Sigmoid colon (tissue), 7 donors: Measurements from ENCODE around the gene NGFR. TPM values are rescaled to one million over a fixed set of nuclear protein-coding genes. Genes with fewer than 3 reads are reported as not detected.

ENCODE experiments used
- DNase-seq: peaks from one replicate; pipeline ENCODE4 v3.0.0-alpha.2; 2019
- H3K27ac ChIP-seq, 4 donors: fragments of 200-600 bp; sonication (generic); one replicate each; pipeline ENCODE4 v1.5.1; 2016 to 2019; ENCODE audit warnings: mild to moderate bottlenecking in 1 of 4
- H3K27me3 ChIP-seq, 3 donors: fragments of 200-600 bp; sonication (generic); one replicate each; pipeline ENCODE4 v1.5.1; 2019; ENCODE audit warnings: mild to moderate bottlenecking in 1 of 3
- H3K36me3 ChIP-seq, 4 donors: fragments of 200-600 bp; sonication (generic); one replicate each; pipeline ENCODE4 v1.5.1; 2016 to 2019
- H3K4me1 ChIP-seq, 4 donors: fragments of 200-600 bp; sonication (generic); one replicate each; pipeline ENCODE4 v1.5.1; 2017 to 2019
- H3K4me3 ChIP-seq, 4 donors: fragments of 200-600 bp; sonication (generic); one replicate each; pipeline ENCODE4 v1.5.1; 2017 to 2019; ENCODE audit warnings: mild to moderate bottlenecking in 2 of 4, moderate library complexity in 1 of 4
- H3K9me3 ChIP-seq, 4 donors: fragments of 200-600 bp in 3 of 4; sonication (generic) in 3 of 4; one replicate each; pipeline versions ENCODE4 v1.5.1 to v1.6.1; 2013 to 2019
- EP300 ChIP-seq, 4 donors: sonication (generic); formaldehyde crosslinking; IDR thresholded peaks; one replicate each; pipeline ENCODE4 v1.6.1; 2017; ENCODE audit warnings: antibody characterized with exemption in 4 of 4
- POLR2A ChIP-seq, 2 donors: fragments of 450-650 bp; IDR thresholded peaks; one replicate each; pipeline ENCODE4 v1.6.1; 2016; ENCODE audit warnings: antibody characterized with exemption in 2 of 2, mild to moderate bottlenecking in 2 of 2, moderate library complexity in 2 of 2
- POLR2AphosphoS5 ChIP-seq, 4 donors: sonication (generic); formaldehyde crosslinking; IDR thresholded peaks; one replicate each; pipeline ENCODE4 v1.6.1; 2017; ENCODE audit warnings: antibody characterized with exemption in 4 of 4
- WGBS, 2 donors: extraction: QIAGEN DNeasy Blood & Tissue Kit; methylation state at CpG; one replicate each; pipeline ENCODE4 v1.1.7; 2013; 5-methylcytosine and 5-hydroxymethylcytosine counted together
- intact Hi-C: fragments of 100-400 bp; cut with DNase I; formaldehyde crosslinking; loops from one replicate; pipeline ENCODE4 v1.15.1; 2023
- polyA plus RNA-seq, 3 donors: library from polyadenylated mRNA; stranded (reverse); fragments of 200-250 nt; gene quantifications; one replicate each; pipeline ENCODE4 v1.2.3, GENCODE V29; 2013
- total RNA-seq, 4 donors: library from RNA; depleted of rRNA; stranded (reverse); fragments of >200 nt; gene quantifications; one replicate each; pipeline ENCODE4 v1.1.0, GENCODE V29; 2016
- TF ChIP-seq, protein P1 (sequence below), 4 experiments: fragments of 450-650 bp in 3 of 4; fragments of 200-600 bp in 1 of 4; IDR thresholded peaks; one replicate each; pipeline ENCODE4 v1.5.1; 2016 to 2019; ENCODE audit warnings: antibody characterized with exemption in 4 of 4, mild to moderate bottlenecking in 3 of 4, moderate library complexity in 2 of 4
- donor health status: healthy with polysubstance abuse.
- donor health status: Bipolar disorder and iron deficiency.
- donor health status: healthy.

Gene NGFR
- total and polyA plus RNA-seq, 7 donors = 0.46 to 15.2 (median 6.9) TPM

DNA sequence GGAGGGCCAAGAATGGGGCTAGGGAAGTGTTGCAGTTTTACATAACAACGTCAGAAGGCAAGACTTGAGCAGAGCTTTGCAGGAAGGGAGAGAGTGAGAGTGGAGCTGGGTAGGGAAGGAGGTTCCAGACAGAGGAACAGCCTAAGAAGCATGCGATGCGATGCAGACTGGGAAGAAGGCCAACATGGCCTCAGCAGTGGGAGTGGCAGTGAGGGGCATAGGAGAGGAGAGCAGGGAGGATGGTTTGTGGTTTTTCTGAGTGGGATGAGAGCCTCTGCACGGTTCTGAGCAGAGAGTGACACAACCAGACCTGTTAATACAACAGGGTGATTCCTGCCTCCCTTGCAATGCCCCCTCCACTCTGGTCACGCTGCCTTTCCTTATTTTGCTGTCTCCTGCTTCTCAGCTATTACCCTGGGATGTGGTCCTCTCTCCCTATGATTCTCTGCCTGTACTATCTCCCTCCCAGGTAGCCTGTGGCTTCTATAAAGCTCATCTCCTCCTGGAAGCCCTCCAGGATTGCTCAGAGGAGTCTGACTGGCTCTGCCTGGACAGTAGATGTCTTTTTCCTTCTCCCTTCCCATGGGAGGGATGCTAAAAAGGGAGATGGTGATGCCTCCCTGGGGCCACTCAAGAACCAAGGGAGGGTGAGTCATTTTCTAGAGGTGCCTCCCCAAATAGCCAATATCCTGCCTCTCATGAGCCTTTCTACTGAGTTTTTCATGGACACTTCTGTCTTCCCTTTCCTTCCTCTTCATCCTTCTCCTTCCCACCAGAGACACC lies 38.7 kb upstream of the NGFR start:
- Histone ChIP-seq H3K27me3 (peaks cover 0 to 32% (median 0%) of the 10 kb centered on the region in 3 donors), H3K4me3 (no peak overlapping the region), H3K9me3 (no peaks in the 10 kb centered on the region), H3K36me3 (no peaks in the 10 kb centered on the region), H3K4me1 (no peaks in the 10 kb centered on the region), H3K27ac (no peak overlapping the region)
- no peak for DNase-seq
- TF ChIP-seq, protein P1, sequence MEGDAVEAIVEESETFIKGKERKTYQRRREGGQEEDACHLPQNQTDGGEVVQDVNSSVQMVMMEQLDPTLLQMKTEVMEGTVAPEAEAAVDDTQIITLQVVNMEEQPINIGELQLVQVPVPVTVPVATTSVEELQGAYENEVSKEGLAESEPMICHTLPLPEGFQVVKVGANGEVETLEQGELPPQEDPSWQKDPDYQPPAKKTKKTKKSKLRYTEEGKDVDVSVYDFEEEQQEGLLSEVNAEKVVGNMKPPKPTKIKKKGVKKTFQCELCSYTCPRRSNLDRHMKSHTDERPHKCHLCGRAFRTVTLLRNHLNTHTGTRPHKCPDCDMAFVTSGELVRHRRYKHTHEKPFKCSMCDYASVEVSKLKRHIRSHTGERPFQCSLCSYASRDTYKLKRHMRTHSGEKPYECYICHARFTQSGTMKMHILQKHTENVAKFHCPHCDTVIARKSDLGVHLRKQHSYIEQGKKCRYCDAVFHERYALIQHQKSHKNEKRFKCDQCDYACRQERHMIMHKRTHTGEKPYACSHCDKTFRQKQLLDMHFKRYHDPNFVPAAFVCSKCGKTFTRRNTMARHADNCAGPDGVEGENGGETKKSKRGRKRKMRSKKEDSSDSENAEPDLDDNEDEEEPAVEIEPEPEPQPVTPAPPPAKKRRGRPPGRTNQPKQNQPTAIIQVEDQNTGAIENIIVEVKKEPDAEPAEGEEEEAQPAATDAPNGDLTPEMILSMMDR (IDR thresholded peaks at IDR 0.05) = no peak
- TF ChIP-seq POLR2A (IDR thresholded peaks at IDR 0.05) (no peak), POLR2AphosphoS5 (IDR thresholded peaks at IDR 0.05) (no peak), EP300 (IDR thresholded peaks at IDR 0.05) (no peak)
- WGBS, 2 donors = 25 to 30% methylated on average over 5 of the region's 5 CpGs
- intact Hi-C loops = no loop called here

DNA sequence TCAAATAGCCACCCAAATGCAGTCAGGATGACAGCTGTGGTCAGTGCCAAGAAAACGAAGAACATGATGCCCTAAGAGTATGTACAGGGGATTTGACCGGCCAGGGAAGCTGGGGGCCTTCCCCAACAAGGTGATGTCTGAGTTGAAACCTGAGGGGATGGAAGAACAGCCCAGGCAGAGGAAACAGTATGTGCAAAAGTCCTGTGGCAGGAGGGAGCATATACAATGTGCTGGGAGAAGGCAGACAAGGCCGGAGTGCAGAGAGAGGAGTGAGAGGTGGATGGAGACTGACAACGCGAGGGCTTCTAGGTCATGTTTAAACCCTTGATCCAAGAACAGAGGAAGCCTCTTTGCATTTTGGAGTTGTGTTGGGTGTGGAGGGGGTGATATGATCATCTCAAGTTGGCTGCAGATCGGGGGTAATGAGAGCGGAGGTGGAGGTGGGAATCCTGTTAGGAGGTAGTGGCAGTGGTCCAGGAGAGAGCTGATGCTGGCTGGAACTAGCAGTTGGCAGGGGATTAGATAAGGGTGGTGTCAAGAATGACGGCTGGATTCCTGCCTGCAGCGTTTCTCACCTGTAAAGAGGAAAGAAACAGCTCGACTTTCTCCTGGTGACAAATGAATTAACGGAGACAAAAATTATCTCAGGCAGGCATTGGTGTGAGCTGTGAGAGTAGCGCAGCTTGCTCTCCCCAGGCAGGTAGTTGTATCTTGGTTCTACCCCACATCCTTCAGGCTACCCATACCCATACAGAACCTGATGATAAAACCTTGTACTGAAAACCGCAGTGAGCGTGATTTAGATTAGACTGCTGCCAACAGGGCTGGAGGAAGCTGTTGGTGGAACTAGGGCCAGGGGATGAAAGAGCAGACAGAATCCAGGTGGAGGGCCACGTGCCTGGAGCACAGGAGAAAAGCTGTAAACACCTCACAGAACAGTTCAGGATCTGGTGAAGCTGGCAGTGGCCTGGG lies 37.2 kb upstream of the NGFR start:
- peaks cover 0 to 37% (median 0%) of the 10 kb centered on the region in 3 donors for H3K27me3 ChIP-seq
- no peak for DNase-seq
- no peak overlapping the region for H3K4me3 ChIP-seq
- no peak overlapping the region for H3K27ac ChIP-seq
- WGBS, 2 donors = 51 to 69% methylated on average over 15 of the region's 15 CpGs
- intact Hi-C loops = no loop called here
- TF ChIP-seq EP300 (IDR thresholded peaks at IDR 0.05) (no peak), POLR2A (IDR thresholded peaks at IDR 0.05) (no peak)
- H3K9me3 ChIP-seq = no peaks in the 10 kb centered on the region
- H3K4me1 ChIP-seq = no peaks in the 10 kb centered on the region
- H3K36me3 ChIP-seq = no peaks in the 10 kb centered on the region

GRCh38 chr17:49459401-49459984 lies 35.6 kb upstream of the NGFR start:
- intact Hi-C loops = no loop called here
- peaks cover 0 to 37% (median 0%) of the 10 kb centered on the region in 3 donors for H3K27me3 ChIP-seq
- no peak overlapping the region for H3K27ac ChIP-seq
- no peaks in the 10 kb centered on the region for H3K36me3 ChIP-seq
- no peak for DNase-seq
- H3K4me1 ChIP-seq = no peaks in the 10 kb centered on the region
- H3K4me3 ChIP-seq = no peak overlapping the region
- WGBS, 2 donors = 45 to 59% methylated on average over 7 of the region's 7 CpGs
- TF ChIP-seq POLR2A (IDR thresholded peaks at IDR 0.05) (no peak), EP300 (IDR thresholded peaks at IDR 0.05) (no peak), POLR2AphosphoS5 (IDR thresholded peaks at IDR 0.05) (no peak)
- TF ChIP-seq, protein P1 (IDR thresholded peaks at IDR 0.05) = no peak
- peaks cover 0 to 7% (median 1%) of the 10 kb centered on the region in 4 donors for H3K9me3 ChIP-seq

- Histone ChIP-seq H3K36me3 (no peaks in the 10 kb centered on the region), H3K4me1 (no peaks in the 10 kb centered on the region), H3K9me3 (peaks cover 0 to 7% (median 1%) of the 10 kb centered on the region in 4 donors), H3K27me3 (peaks cover 0 to 37% (median 0%) of the 10 kb centered on the region in 3 donors), H3K4me3 (no peak overlapping the region), H3K27ac (no peak overlapping the region)
- TF ChIP-seq POLR2A (IDR thresholded peaks at IDR 0.05) (no peak), EP300 (IDR thresholded peaks at IDR 0.05) (no peak), POLR2AphosphoS5 (IDR thresholded peaks at IDR 0.05) (no peak)
- TF ChIP-seq, protein P1 (IDR thresholded peaks at IDR 0.05) = no peak
- DNase-seq = no peak
- intact Hi-C loops = no loop called here
- 85 to 87% methylated on average over 7 of the region's 7 CpGs for WGBS, 2 donors
Measured at GRCh38 chr17:49460401-49460800, 34.7 kb upstream of the NGFR start.
